ENCODE measurements around the gene CYS1. TPM values are rescaled to one million over a fixed set of nuclear protein-coding genes. Genes with fewer than 3 reads are reported as not detected.

Gene CYS1
- polyA plus RNA-seq, 2 of the 4 experiments (the other 2 are of a cell fraction), result 0.68 to 1.1 TPM

- POLR2A ChIA-PET, result no interaction called here
- CTCF ChIA-PET, result interaction anchor here (1.1 to 4.0 kb wide), 7 partner anchors 9 to 205 kb away, joined by 3 to 19 read pairs (median 8); no protein-coding TSS in a partner anchor
- no peak for TF ChIP-seq ZNF302 (CRISPR knock-in tag; IDR thresholded peaks at IDR 0.05)
These were observed 60.4 kb downstream of the CYS1 start for GRCh38 chr2:10019602-10020400.

GRCh38 chr2:10019174-10019573 lies 61.0 kb downstream of the CYS1 start:
- 49% methylated on average over 8 of the region's 8 CpGs for WGBS (ENCODE audit: missing lambda C conversion rate)
- H3K4me1 ChIP-seq, result no peaks in the 10 kb centered on the region
- POLR2A ChIA-PET, result no interaction called here
- CTCF ChIA-PET, result interaction anchor here (0.8 to 4.0 kb wide), 7 partner anchors 10 to 249 kb away, joined by 3 to 19 read pairs (median 8); no protein-coding TSS in a partner anchor
- peaks cover 9% of the 10 kb centered on the region; the same call in 2 of the 3 replicates for H3K9me3 ChIP-seq
- no peak overlapping the region for H3K4me2 ChIP-seq
- no peak for DNase-seq (ENCODE audit: low read depth in 1 of 2, low spot score in 1 of 2)
- ATAC-seq, result no peak
- H3K27ac ChIP-seq, result no peak overlapping the region
- no peak for TF ChIP-seq TP53 (CRISPR knock-in tag; IDR thresholded peaks at IDR 0.05)
- no peak overlapping the region for H3K4me3 ChIP-seq
- FAIRE-seq, result no peak

More at GRCh38 chr2:10019602-10020400, 60.4 kb downstream of the CYS1 start:
- Histone ChIP-seq H3K4me1 (no peaks in the 10 kb centered on the region), H3K4me2 (no peak overlapping the region), H3K4me3 (no peak overlapping the region), H3K27ac (no peak overlapping the region), H3K9me3 (0 out of 3 replicates have a peak, but pooled peaks cover 4% of the 10 kb centered on the region)
- WGBS (ENCODE audit: missing lambda C conversion rate), result 79% methylated on average over 18 of the region's 27 CpGs
- no peak for DNase-seq (ENCODE audit: low read depth in 1 of 2, low spot score in 1 of 2)
- ATAC-seq, result no peak
- FAIRE-seq, result no peak

GRCh38 chr2:10017313-10017941 lies 62.8 kb downstream of the CYS1 start:
- Histone ChIP-seq H3K4me3 (no peak overlapping the region), H3K9me3 (peaks cover 12% of the 10 kb centered on the region; the same call in 2 of the 3 replicates), H3K27ac (no peak overlapping the region), H3K4me1 (no peaks in the 10 kb centered on the region), H3K4me2 (no peak overlapping the region)
- DNase-seq (ENCODE audit: low read depth in 1 of 2, low spot score in 1 of 2) (no peak), FAIRE-seq (no peak), ATAC-seq (no peak)
- ChIA-PET CTCF (interaction anchor here (1.3 to 1.6 kb wide), 2 partner anchors 10 to 218 kb away, joined by 4 read pairs; no protein-coding TSS in a partner anchor), POLR2A (no interaction called here)
- 61% methylated on average over 5 of the region's 5 CpGs for WGBS (ENCODE audit: missing lambda C conversion rate)
- TF ChIP-seq NFE2L2 (conservative IDR thresholded peaks at IDR 0.05; ENCODE audit: low read length) (no peak), FOXS1 (CRISPR knock-in tag; IDR thresholded peaks at IDR 0.05) (no peak), RFX5 (IDR thresholded peaks at IDR 0.05) (no peak), TFCP2L1 (CRISPR knock-in tag; IDR thresholded peaks at IDR 0.05) (no peak), HOXB13 (CRISPR knock-in tag; IDR thresholded peaks at IDR 0.05; ENCODE audit: low read depth) (no peak), PHF8 (IDR thresholded peaks at IDR 0.05; ENCODE audit: borderline replicate concordance, low read depth) (no peak), FOSL2 (IDR thresholded peaks at IDR 0.05) (no peak), FOSL2 (CRISPR knock-in tag; IDR thresholded peaks at IDR 0.05) (no peak), REST (IDR thresholded peaks at IDR 0.05) (no peak), RAD21 (conservative IDR thresholded peaks at IDR 0.05 in 1 of 2, IDR thresholded peaks at IDR 0.05 in 1 of 2) (no peak), PBX3 (IDR thresholded peaks at IDR 0.05) (no peak)
